GM21381 (cell line): ENCODE measurements around the gene FAM50B.

Experiments
- ATAC-seq: cut with Tn5 transposase; IDR thresholded peaks from one replicate; pipeline ENCODE4 v1.9.1; 2021; ENCODE audit warnings: mild to moderate bottlenecking, moderate library complexity; ENCODE audit not compliant: unreplicated experiment

FAM50B gene

GRCh38 chr6:3819161-3820110 is 29.7 kb upstream of the FAM50B start:
- no peak for ATAC-seq

GRCh38 chr6:3820563-3820962 is 28.6 kb upstream of the FAM50B start:
- no peak for ATAC-seq

GRCh38 chr6:3822747-3823445 is 26.3 kb upstream of the FAM50B start:
- no peak for ATAC-seq

- no peak for ATAC-seq
These were observed 25.5 kb upstream of the FAM50B start for GRCh38 chr6:3823671-3824070.

GRCh38 chr6:3825331-3825831 is 23.8 kb upstream of the FAM50B start:
- no peak for ATAC-seq

- ATAC-seq = no peak
These were observed 23.2 kb upstream of the FAM50B start for GRCh38 chr6:3825851-3826581.

- no peak for ATAC-seq
These were observed 19.9 kb upstream of the FAM50B start for GRCh38 chr6:3829285-3829684.

GRCh38 chr6:3830806-3831205 is 18.4 kb upstream of the FAM50B start:
- ATAC-seq = no peak

GRCh38 chr6:3831761-3832530 is 17.2 kb upstream of the FAM50B start:
- no peak for ATAC-seq

GRCh38 chr6:3835055-3835731 is 14.0 kb upstream of the FAM50B start:
- ATAC-seq = no peak

GRCh38 chr6:3835785-3836184 is 13.4 kb upstream of the FAM50B start:
- ATAC-seq = no peak

- ATAC-seq = no peak
These were observed 12.6 kb upstream of the FAM50B start for GRCh38 chr6:3836566-3836965.

- ATAC-seq = no peak
These were observed 11.4 kb upstream of the FAM50B start for GRCh38 chr6:3837781-3838180.

- no peak for ATAC-seq
These were observed 9.9 kb upstream of the FAM50B start for GRCh38 chr6:3838992-3839867.

- ATAC-seq = no peak
These were observed 8.1 kb upstream of the FAM50B start for GRCh38 chr6:3841066-3841454.

- no peak for ATAC-seq
These were observed 7.2 kb upstream of the FAM50B start for GRCh38 chr6:3841711-3842565.

GRCh38 chr6:3843379-3844096 is 5.6 kb upstream of the FAM50B start:
- no peak for ATAC-seq
